Caco-2 (cell line): ENCODE measurements around the gene PTH2. TPM values are rescaled to one million over a fixed set of nuclear protein-coding genes. Genes with fewer than 3 reads are reported as not detected.

Experiments
- BruUV-seq: library from RNA; stranded (reverse); fragments of 400-500 nt; replicated peaks from 2 replicates; lab custom pipeline; 2021; lab: Mats Ljungman, UMichigan
- CTCF ChIA-PET: fragments of 300-600 bp; sonication (Branson Sonifier 250); formaldehyde crosslinking; loops from one replicate; lab custom pipeline; 2022; ENCODE audit warnings: antibody characterized with exemption; lab: Charles Lee
- POLR2A ChIA-PET: fragments of 300-600 bp; sonication (Branson Sonifier 250); formaldehyde crosslinking; loops from one replicate; lab custom pipeline; 2022; ENCODE audit warnings: antibody characterized with exemption; lab: Charles Lee
- DNase-seq, 2 experiments: peaks; one replicate each; pipeline versions ENCODE4 v3.0.0 to v3.0.0-alpha.2; 2020 to 2022
- H3K27me3 ChIP-seq: replicated peaks from 2 replicates; pipeline ENCODE4 v1.6.0; 2011; ENCODE audit warnings: low read length; ENCODE audit not compliant: control insufficient read depth, insufficient read depth
- H3K36me3 ChIP-seq: 2 replicates; pipeline ENCODE4 v1.5.1; 2011; ENCODE audit warnings: low read length; ENCODE audit not compliant: control insufficient read depth, insufficient read depth
- H3K4me1 ChIP-seq: fragments of 250-450 bp; sonication (Bioruptor Pico); 2 replicates; pipeline ENCODE4 v1.5.1; 2020; ENCODE audit warnings: mild to moderate bottlenecking
- H3K4me3 ChIP-seq: 2 replicates; pipeline ENCODE4 v1.5.1; 2011; ENCODE audit warnings: low read depth, mild to moderate bottlenecking, control low read depth, low read length
- H3K9me3 ChIP-seq: fragments of 250-450 bp; sonication (Bioruptor Pico); 2 replicates; pipeline ENCODE4 v1.5.1; 2020; ENCODE audit warnings: mild to moderate bottlenecking, moderate library complexity
- H3K27ac Mint-ChIP-seq: one replicate; pipeline ENCODE4 v1.8.0; 2022; ENCODE audit warnings: mixed read lengths; ENCODE audit not compliant: unreplicated experiment
- H3K27me3 Mint-ChIP-seq: one replicate; pipeline ENCODE4 v1.8.0; 2022; ENCODE audit warnings: mixed read lengths; ENCODE audit not compliant: insufficient read depth, unreplicated experiment
- H3K36me3 Mint-ChIP-seq: one replicate; pipeline ENCODE4 v1.8.0; 2022; ENCODE audit warnings: mild to moderate bottlenecking, mixed read lengths; ENCODE audit not compliant: insufficient read depth, unreplicated experiment
- H3K4me1 Mint-ChIP-seq: one replicate; pipeline ENCODE4 v1.8.0; 2022; ENCODE audit warnings: low read depth, mixed read lengths; ENCODE audit not compliant: unreplicated experiment
- H3K4me3 Mint-ChIP-seq: one replicate; pipeline ENCODE4 v1.8.0; 2022; ENCODE audit warnings: mild to moderate bottlenecking, moderate library complexity, mixed read lengths; ENCODE audit not compliant: unreplicated experiment
- H3K9me3 Mint-ChIP-seq: one replicate; pipeline ENCODE4 v1.8.0; 2022; ENCODE audit warnings: mixed read lengths; ENCODE audit not compliant: unreplicated experiment
- intact Hi-C: fragments of 100-400 bp; cut with micrococcal nuclease; formaldehyde crosslinking; loops from one replicate; pipeline ENCODE4 v1.10.0; 2022; ENCODE audit not compliant: unreplicated experiment
- total RNA-seq: library from RNA; stranded (reverse); gene quantifications from 2 replicates; pipeline ENCODE4 v1.2.3, GENCODE V29; 2022
- TF ChIP-seq, protein P1 (sequence below), 2 experiments: fragments of 200-600 bp in 1 of 2; IDR thresholded peaks; 1 replicate in 1 of 2; 2 replicates in 1 of 2; pipeline versions ENCODE4 v1.5.1 to v1.8.0; 2011 to 2022; ENCODE audit warnings: antibody characterized with exemption in 1 of 2, control low read depth in 1 of 2, inconsistent platforms in 1 of 2, low read depth in 1 of 2, low read length in 1 of 2, mild to moderate bottlenecking in 1 of 2, moderate library complexity in 1 of 2; ENCODE audit not compliant: insufficient read depth in 1 of 2, severe bottlenecking in 1 of 2, unreplicated experiment in 1 of 2

Gene PTH2
- total RNA-seq, 1 experiment from 2014 or later: not detected

DNA sequence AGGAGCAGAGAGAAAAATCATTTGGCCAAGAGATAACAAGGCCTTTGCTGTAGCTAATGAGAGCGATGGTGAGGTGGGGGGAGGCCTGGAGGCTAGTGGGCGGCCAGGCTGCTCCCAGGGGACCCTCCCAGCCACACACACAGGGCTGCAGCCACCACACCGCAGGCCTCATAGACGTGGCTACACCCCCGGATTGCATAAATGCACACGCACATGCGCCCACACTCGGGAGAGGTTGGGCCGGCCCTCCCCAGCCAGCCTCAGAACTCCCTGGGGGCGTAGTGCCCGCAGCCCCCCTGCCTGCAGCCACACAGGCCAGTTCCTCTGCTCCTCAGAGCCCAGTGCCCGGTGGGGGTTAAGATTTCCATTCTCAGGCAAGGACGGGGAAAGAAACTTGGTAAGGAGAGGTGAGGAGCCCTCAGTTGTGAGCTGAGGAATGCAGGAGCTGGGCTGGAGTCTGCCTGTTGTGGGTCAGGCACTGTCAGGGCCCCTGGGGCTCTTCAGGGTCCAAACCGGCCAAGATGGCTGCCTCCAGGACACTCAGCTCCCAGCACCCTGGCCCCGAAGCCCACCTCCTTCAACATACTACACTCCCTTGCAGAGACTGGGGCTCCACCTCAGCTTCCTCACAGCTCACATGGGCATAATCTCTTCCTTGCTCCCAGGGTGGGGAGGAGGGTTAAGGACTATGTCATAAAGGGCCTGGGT lies 8.0 kb downstream of the PTH2 start:
- no TSS peak for BruUV-seq
- no peaks in the 10 kb centered on the region for H3K27me3 ChIP-seq
- no peak overlapping the region for H3K4me3 ChIP-seq
- POLR2A ChIA-PET: no interaction called here
- CTCF ChIA-PET: no interaction called here
- intact Hi-C loops: no loop called here
- H3K4me1 Mint-ChIP-seq: no peaks in the 10 kb centered on the region
- peaks cover 20% of the 10 kb centered on the region for H3K27me3 Mint-ChIP-seq
- no peak overlapping the region for H3K27ac Mint-ChIP-seq
- TF ChIP-seq, protein P1, sequence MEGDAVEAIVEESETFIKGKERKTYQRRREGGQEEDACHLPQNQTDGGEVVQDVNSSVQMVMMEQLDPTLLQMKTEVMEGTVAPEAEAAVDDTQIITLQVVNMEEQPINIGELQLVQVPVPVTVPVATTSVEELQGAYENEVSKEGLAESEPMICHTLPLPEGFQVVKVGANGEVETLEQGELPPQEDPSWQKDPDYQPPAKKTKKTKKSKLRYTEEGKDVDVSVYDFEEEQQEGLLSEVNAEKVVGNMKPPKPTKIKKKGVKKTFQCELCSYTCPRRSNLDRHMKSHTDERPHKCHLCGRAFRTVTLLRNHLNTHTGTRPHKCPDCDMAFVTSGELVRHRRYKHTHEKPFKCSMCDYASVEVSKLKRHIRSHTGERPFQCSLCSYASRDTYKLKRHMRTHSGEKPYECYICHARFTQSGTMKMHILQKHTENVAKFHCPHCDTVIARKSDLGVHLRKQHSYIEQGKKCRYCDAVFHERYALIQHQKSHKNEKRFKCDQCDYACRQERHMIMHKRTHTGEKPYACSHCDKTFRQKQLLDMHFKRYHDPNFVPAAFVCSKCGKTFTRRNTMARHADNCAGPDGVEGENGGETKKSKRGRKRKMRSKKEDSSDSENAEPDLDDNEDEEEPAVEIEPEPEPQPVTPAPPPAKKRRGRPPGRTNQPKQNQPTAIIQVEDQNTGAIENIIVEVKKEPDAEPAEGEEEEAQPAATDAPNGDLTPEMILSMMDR (IDR thresholded peaks at IDR 0.05; ENCODE audit: insufficient read depth in 1 of 2, low read depth in 1 of 2, low read length in 1 of 2, severe bottlenecking in 1 of 2, unreplicated experiment in 1 of 2): no peak
- no peaks in the 10 kb centered on the region for H3K4me1 ChIP-seq
- no peak overlapping the region for H3K4me3 Mint-ChIP-seq
- no peak for DNase-seq
- no peaks in the 10 kb centered on the region for H3K9me3 Mint-ChIP-seq
- no peaks in the 10 kb centered on the region for H3K36me3 ChIP-seq
- no peaks in the 10 kb centered on the region for H3K36me3 Mint-ChIP-seq
- no peaks in the 10 kb centered on the region for H3K9me3 ChIP-seq

DNA sequence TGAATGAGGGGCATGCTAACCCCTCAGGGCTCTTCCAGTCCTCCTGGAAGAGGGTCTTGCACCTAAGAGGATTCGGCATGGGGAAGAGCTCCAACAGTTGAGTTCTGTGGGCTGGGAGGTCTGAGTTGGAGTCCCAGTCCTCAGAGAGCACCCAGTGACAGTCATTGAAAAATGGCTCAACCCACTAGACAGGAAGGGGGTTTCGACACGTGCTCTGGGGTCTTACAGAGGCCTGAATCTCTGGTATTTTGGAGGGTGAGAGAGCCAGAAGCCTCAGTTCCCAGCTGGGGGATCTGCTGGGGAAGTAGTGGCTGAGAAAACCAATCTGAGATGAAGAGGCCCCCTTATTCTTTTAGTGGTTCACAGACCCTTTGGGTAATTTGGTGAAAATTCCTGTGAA lies 9.0 kb downstream of the PTH2 start:
- Mint-ChIP-seq H3K4me1 (no peaks in the 10 kb centered on the region), H3K4me3 (no peak overlapping the region), H3K36me3 (no peaks in the 10 kb centered on the region), H3K27me3 (peaks cover 11% of the 10 kb centered on the region), H3K27ac (no peak overlapping the region), H3K9me3 (no peaks in the 10 kb centered on the region)
- no peak for DNase-seq
- Histone ChIP-seq H3K4me1 (no peaks in the 10 kb centered on the region), H3K27me3 (no peaks in the 10 kb centered on the region), H3K9me3 (no peaks in the 10 kb centered on the region), H3K36me3 (no peaks in the 10 kb centered on the region), H3K4me3 (no peak overlapping the region)
- TF ChIP-seq, protein P1 (IDR thresholded peaks at IDR 0.05; ENCODE audit: insufficient read depth in 1 of 2, low read depth in 1 of 2, low read length in 1 of 2, severe bottlenecking in 1 of 2, unreplicated experiment in 1 of 2): no peak
- ChIA-PET CTCF (no interaction called here), POLR2A (no interaction called here)
- no TSS peak for BruUV-seq
- intact Hi-C loops: no loop called here

DNA sequence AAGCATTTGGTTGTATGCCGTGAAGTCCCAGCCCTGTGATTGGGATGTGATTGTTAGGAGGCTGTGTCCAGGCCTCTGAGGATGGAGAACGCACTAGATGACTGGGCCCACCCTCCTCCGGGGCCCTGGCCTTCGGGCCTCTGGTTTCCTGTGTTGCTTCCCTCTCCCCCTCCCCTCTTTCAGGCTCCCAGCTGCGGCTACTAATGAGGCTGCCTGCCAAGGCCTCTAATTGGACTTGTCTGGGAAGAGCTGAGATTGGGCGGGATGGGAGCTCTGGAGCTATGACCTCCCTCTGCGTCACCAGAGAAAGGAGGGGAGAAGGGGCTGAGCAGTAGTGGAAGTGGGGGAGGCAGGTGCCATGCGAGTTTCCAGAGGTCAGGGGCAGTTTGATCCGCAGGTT lies 9.9 kb downstream of the PTH2 start:
- intact Hi-C loops: no loop called here
- no peaks in the 10 kb centered on the region for H3K4me1 Mint-ChIP-seq
- peaks cover 9% of the 10 kb centered on the region for H3K27me3 Mint-ChIP-seq
- Histone ChIP-seq H3K9me3 (no peaks in the 10 kb centered on the region), H3K27me3 (no peaks in the 10 kb centered on the region), H3K4me3 (no peak overlapping the region), H3K4me1 (no peaks in the 10 kb centered on the region), H3K36me3 (no peaks in the 10 kb centered on the region)
- ChIA-PET POLR2A (no interaction called here), CTCF (interaction anchor here (0.5 to 0.6 kb wide), 2 partner anchors 29 to 320 kb away, joined by 4 to 6 read pairs; no protein-coding TSS in a partner anchor)
- no peak overlapping the region for H3K4me3 Mint-ChIP-seq
- H3K27ac Mint-ChIP-seq: no peak overlapping the region
- no peak for DNase-seq
- BruUV-seq: no TSS peak
- TF ChIP-seq, protein P1 (IDR thresholded peaks at IDR 0.05; ENCODE audit: insufficient read depth in 1 of 2, low read depth in 1 of 2, low read length in 1 of 2, severe bottlenecking in 1 of 2, unreplicated experiment in 1 of 2): no peak
- H3K9me3 Mint-ChIP-seq: no peaks in the 10 kb centered on the region
- H3K36me3 Mint-ChIP-seq: no peaks in the 10 kb centered on the region
